WTC11 (cell line): ENCODE results near the gene ENTREP3. TPM values are rescaled to one million over a fixed set of nuclear protein-coding genes. Genes with fewer than 3 reads are reported as not detected.

Experiments
- ATAC-seq: fragments of 200-7000 bp; cut with Tn5 transposase; 2 replicates; pipeline ENCODE4 v1.10.0; 2021; ENCODE audit warnings: mild to moderate bottlenecking, moderate library complexity
- CTCF ChIA-PET: fragments of 300-600 bp; sonication (Branson Sonifier 250); formaldehyde crosslinking; loops from one replicate; lab custom pipeline; 2021; ENCODE audit warnings: antibody characterized with exemption; lab: Charles Lee
- POLR2A ChIA-PET: fragments of 350-600 bp; sonication (Branson Sonifier 250); formaldehyde crosslinking; loops from one replicate; lab custom pipeline; 2021; ENCODE audit warnings: antibody characterized with exemption; lab: Charles Lee
- DNase-seq: peaks from one replicate; pipeline ENCODE4 v3.0.0; 2021; ENCODE audit warnings: low spot score
- H3K27ac Mint-ChIP-seq: 2 replicates; pipeline ENCODE4 v1.8.0; 2021; ENCODE audit warnings: mixed read lengths
- H3K27me3 Mint-ChIP-seq: 2 replicates; pipeline ENCODE4 v1.8.0; 2021; ENCODE audit warnings: low read depth, mild to moderate bottlenecking, moderate library complexity, mixed read lengths
- H3K36me3 Mint-ChIP-seq: 2 replicates; pipeline ENCODE4 v1.8.0; 2021; ENCODE audit warnings: mixed read lengths
- H3K4me1 Mint-ChIP-seq: 2 replicates; pipeline ENCODE4 v1.8.0; 2022; ENCODE audit warnings: mixed read lengths
- H3K4me3 Mint-ChIP-seq: 2 replicates; pipeline ENCODE4 v1.8.0; 2021; ENCODE audit warnings: mild to moderate bottlenecking, moderate library complexity, mixed read lengths
- H3K9me3 Mint-ChIP-seq: 2 replicates; pipeline ENCODE4 v1.8.0; 2021; ENCODE audit warnings: mixed read lengths
- AR ChIP-seq: fragments of 250-450 bp; sonication (Bioruptor Pico); IDR thresholded peaks from 2 replicates; pipeline ENCODE4 v1.9.0; 2021; ENCODE audit warnings: mild to moderate bottlenecking
- ATF6 ChIP-seq: sonication (generic); formaldehyde crosslinking; IDR thresholded peaks from 2 replicates; pipeline ENCODE4 v1.8.1; 2023; ENCODE audit warnings: mild to moderate bottlenecking, missing genetic modification reagents
- ESRRA ChIP-seq: sonication (generic); formaldehyde crosslinking; IDR thresholded peaks from 2 replicates; pipeline ENCODE4 v1.8.1; 2022; ENCODE audit warnings: mild to moderate bottlenecking, missing genetic modification reagents, borderline replicate concordance
- FOXK1 ChIP-seq: sonication (generic); formaldehyde crosslinking; IDR thresholded peaks from 2 replicates; pipeline ENCODE4 v1.8.0; 2022; ENCODE audit warnings: mild to moderate bottlenecking, moderate library complexity, missing genetic modification reagents
- HMGXB4 ChIP-seq: sonication (generic); formaldehyde crosslinking; IDR thresholded peaks from 2 replicates; pipeline ENCODE4 v1.8.1; 2023; ENCODE audit warnings: mild to moderate bottlenecking, moderate library complexity, missing genetic modification reagents
- MYBL2 ChIP-seq: sonication (generic); formaldehyde crosslinking; IDR thresholded peaks from 2 replicates; pipeline ENCODE4 v1.8.1; 2023; ENCODE audit warnings: mild to moderate bottlenecking, moderate library complexity, missing genetic modification reagents
- NFE2L1 ChIP-seq: sonication (generic); formaldehyde crosslinking; IDR thresholded peaks from 2 replicates; pipeline ENCODE4 v1.8.1; 2023; ENCODE audit warnings: missing genetic modification reagents
- NFYB ChIP-seq: sonication (generic); formaldehyde crosslinking; conservative IDR thresholded peaks from 2 replicates; pipeline ENCODE4 v1.8.0; 2022; ENCODE audit warnings: low read depth, missing genetic modification reagents
- SMAD3 ChIP-seq: sonication (generic); formaldehyde crosslinking; IDR thresholded peaks from 2 replicates; pipeline ENCODE4 v1.8.0; 2022; ENCODE audit warnings: missing genetic modification reagents, mild to moderate bottlenecking, borderline replicate concordance
- ZNF138 ChIP-seq: sonication (generic); formaldehyde crosslinking; conservative IDR thresholded peaks from 2 replicates; pipeline ENCODE4 v1.8.1; 2022; ENCODE audit warnings: mild to moderate bottlenecking, moderate library complexity, missing genetic modification reagents
- ZNF219 ChIP-seq: sonication (generic); formaldehyde crosslinking; IDR thresholded peaks from 2 replicates; pipeline ENCODE4 v1.8.0; 2023; ENCODE audit warnings: missing genetic modification reagents, mild to moderate bottlenecking, borderline replicate concordance
- ZNF317 ChIP-seq: sonication (generic); formaldehyde crosslinking; IDR thresholded peaks from 2 replicates; pipeline ENCODE4 v1.8.1; 2023; ENCODE audit warnings: low read depth, mild to moderate bottlenecking, moderate library complexity, missing genetic modification reagents, borderline replicate concordance
- ZNF671 ChIP-seq: fragments of 250-450 bp; sonication (Bioruptor Pico); IDR thresholded peaks from 2 replicates; pipeline ENCODE4 v1.8.0; 2021; ENCODE audit warnings: mild to moderate bottlenecking
- total RNA-seq: library from RNA; stranded (reverse); gene quantifications from 3 replicates; pipeline ENCODE4 v1.2.3, GENCODE V29; 2021
- TF ChIP-seq, protein P1 (sequence below): sonication (generic); formaldehyde crosslinking; IDR thresholded peaks from 2 replicates; pipeline ENCODE4 v1.8.1; 2022; ENCODE audit warnings: mild to moderate bottlenecking, moderate library complexity, missing genetic modification reagents
- TF ChIP-seq, protein P2 (sequence below): sonication (generic); formaldehyde crosslinking; IDR thresholded peaks from 2 replicates; pipeline ENCODE4 v1.8.1; 2022; ENCODE audit warnings: mild to moderate bottlenecking, missing genetic modification reagents, moderate library complexity, borderline replicate concordance
- TF ChIP-seq, protein P3 (sequence below): sonication (generic); formaldehyde crosslinking; IDR thresholded peaks from 2 replicates; pipeline ENCODE4 v1.8.0; 2023; ENCODE audit warnings: missing genetic modification reagents
- TF ChIP-seq, protein P4 (sequence below): sonication (generic); formaldehyde crosslinking; IDR thresholded peaks from 2 replicates; pipeline ENCODE4 v1.8.0; 2022; ENCODE audit warnings: mild to moderate bottlenecking, missing genetic modification reagents

ENTREP3 gene
- total RNA-seq, 1 experiment from 2014 or later = 67.8 TPM

DNA sequence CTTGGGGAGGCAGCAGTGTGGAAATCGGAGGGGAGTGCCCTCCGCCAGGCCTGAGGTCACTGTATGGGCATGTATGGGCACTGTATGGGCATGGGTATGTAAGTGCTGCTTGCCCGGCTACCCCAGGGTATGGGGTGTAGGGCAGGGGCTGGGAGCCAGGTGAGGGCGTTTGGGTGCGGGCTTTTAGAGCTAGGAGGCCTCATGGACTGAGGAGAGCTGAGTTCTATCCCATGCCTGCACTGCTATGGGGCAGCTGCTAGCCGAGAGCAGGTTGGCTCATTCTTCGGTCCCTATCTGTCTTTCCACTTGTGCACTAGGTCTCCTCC lies 40.6 kb upstream of the ENTREP3 start:
- TF ChIP-seq NFYB (CRISPR knock-in tag) = no peak
- TF ChIP-seq MYBL2 (CRISPR knock-in tag) = no peak
- no peak for TF ChIP-seq ZNF671 (CRISPR knock-in tag)
- TF ChIP-seq SMAD3 (CRISPR knock-in tag) = no peak
- TF ChIP-seq, protein P1, sequence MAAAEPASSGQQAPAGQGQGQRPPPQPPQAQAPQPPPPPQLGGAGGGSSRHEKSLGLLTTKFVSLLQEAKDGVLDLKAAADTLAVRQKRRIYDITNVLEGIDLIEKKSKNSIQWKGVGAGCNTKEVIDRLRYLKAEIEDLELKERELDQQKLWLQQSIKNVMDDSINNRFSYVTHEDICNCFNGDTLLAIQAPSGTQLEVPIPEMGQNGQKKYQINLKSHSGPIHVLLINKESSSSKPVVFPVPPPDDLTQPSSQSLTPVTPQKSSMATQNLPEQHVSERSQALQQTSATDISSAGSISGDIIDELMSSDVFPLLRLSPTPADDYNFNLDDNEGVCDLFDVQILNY = no peak
- TF ChIP-seq, protein P2, sequence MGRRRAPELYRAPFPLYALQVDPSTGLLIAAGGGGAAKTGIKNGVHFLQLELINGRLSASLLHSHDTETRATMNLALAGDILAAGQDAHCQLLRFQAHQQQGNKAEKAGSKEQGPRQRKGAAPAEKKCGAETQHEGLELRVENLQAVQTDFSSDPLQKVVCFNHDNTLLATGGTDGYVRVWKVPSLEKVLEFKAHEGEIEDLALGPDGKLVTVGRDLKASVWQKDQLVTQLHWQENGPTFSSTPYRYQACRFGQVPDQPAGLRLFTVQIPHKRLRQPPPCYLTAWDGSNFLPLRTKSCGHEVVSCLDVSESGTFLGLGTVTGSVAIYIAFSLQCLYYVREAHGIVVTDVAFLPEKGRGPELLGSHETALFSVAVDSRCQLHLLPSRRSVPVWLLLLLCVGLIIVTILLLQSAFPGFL (CRISPR knock-in tag) = no peak
- no peak for TF ChIP-seq ESRRA (CRISPR knock-in tag)
- TF ChIP-seq AR (CRISPR knock-in tag) = no peak
- no peak for TF ChIP-seq ZNF138 (CRISPR knock-in tag)
- no peak for TF ChIP-seq FOXK1 (CRISPR knock-in tag)
- TF ChIP-seq, protein P3, sequence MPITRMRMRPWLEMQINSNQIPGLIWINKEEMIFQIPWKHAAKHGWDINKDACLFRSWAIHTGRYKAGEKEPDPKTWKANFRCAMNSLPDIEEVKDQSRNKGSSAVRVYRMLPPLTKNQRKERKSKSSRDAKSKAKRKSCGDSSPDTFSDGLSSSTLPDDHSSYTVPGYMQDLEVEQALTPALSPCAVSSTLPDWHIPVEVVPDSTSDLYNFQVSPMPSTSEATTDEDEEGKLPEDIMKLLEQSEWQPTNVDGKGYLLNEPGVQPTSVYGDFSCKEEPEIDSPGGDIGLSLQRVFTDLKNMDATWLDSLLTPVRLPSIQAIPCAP (CRISPR knock-in tag) = no peak
- no peak for TF ChIP-seq ATF6
- no peak for TF ChIP-seq ZNF317 (CRISPR knock-in tag)
- TF ChIP-seq ZNF219 (CRISPR knock-in tag) = no peak
- TF ChIP-seq, all 79 proteins: peak for 0
- Mint-ChIP-seq H3K9me3 (no peaks in the 10 kb centered on the region), H3K27me3 (peaks cover 49% of the 10 kb centered on the region), H3K4me3 (peak overlapping the region; percentile 78), H3K36me3 (no peaks in the 10 kb centered on the region), H3K27ac (no peak overlapping the region), H3K4me1 (peaks cover 29% of the 10 kb centered on the region)
- CTCF ChIA-PET = interaction anchor here (1.5 to 2.4 kb wide), 4 partner anchors 12 to 123 kb away, joined by 4 to 13 read pairs (median 8); partner anchors contain the start of genes FDPS and KRTCAP2
- DNase-seq (no peak), ATAC-seq (peak; percentile 24)
- POLR2A ChIA-PET = no interaction called here

- TF ChIP-seq ATF6 (no peak), NFE2L1 (CRISPR knock-in tag) (0 out of 2 replicates have a peak, but pooled peaks have one; percentile 42), HMGXB4 (peak; percentile 61; the same call in 1 of the 2 replicates)
- TF ChIP-seq, protein P4, sequence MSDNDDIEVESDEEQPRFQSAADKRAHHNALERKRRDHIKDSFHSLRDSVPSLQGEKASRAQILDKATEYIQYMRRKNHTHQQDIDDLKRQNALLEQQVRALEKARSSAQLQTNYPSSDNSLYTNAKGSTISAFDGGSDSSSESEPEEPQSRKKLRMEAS (CRISPR knock-in tag) = no peak
- H3K27me3 Mint-ChIP-seq = peaks cover 49% of the 10 kb centered on the region
- CTCF ChIA-PET = interaction anchor here (0.6 to 2.4 kb wide), 5 partner anchors 13 to 122 kb away, joined by 3 to 13 read pairs (median 7); partner anchors contain the start of genes FDPS and KRTCAP2
- peaks cover 29% of the 10 kb centered on the region for H3K4me1 Mint-ChIP-seq
- peak overlapping the region; percentile 78 for H3K4me3 Mint-ChIP-seq
- H3K27ac Mint-ChIP-seq = no peak overlapping the region
- DNase-seq (peak; percentile 55), ATAC-seq (peak; percentile 72)
- H3K9me3 Mint-ChIP-seq = no peaks in the 10 kb centered on the region
- no peaks in the 10 kb centered on the region for H3K36me3 Mint-ChIP-seq
- POLR2A ChIA-PET = no interaction called here
These were observed 40.1 kb upstream of the ENTREP3 start for GRCh38 chr1:155295183-155295941.
